Neural crest cell (in vitro differentiated cells): Measurements from ENCODE around the gene DDX11. TPM values are rescaled to one million over a fixed set of nuclear protein-coding genes. Genes with fewer than 3 reads are reported as not detected.
"Not testable (repeated sequence)": the region's sequence is repeated elsewhere in the genome, so short reads cannot be mapped to it uniquely, and the experiment has no call there.

Source experiments
- DNase-seq: peaks from one replicate; pipeline ENCODE4 v3.0.0; 2021; ENCODE audit warnings: low read depth, mixed read lengths, low spot score
- H3K27ac Mint-ChIP-seq: one replicate; pipeline ENCODE4 v1.8.0; 2021; ENCODE audit warnings: mild to moderate bottlenecking, mixed read lengths; ENCODE audit not compliant: unreplicated experiment
- H3K27me3 Mint-ChIP-seq: 2 replicates; pipeline ENCODE4 v1.8.0; 2021; ENCODE audit warnings: low read depth, mild to moderate bottlenecking, mixed read lengths
- H3K36me3 Mint-ChIP-seq: 2 replicates; pipeline ENCODE4 v1.8.0; 2021; ENCODE audit warnings: low read depth, mild to moderate bottlenecking, mixed read lengths
- H3K4me1 Mint-ChIP-seq: 2 replicates; pipeline ENCODE4 v1.8.0; 2021; ENCODE audit warnings: mixed read lengths
- H3K4me3 Mint-ChIP-seq: one replicate; pipeline ENCODE4 v1.8.0; 2021; ENCODE audit warnings: mild to moderate bottlenecking, mixed read lengths
- H3K9me3 Mint-ChIP-seq: 2 replicates; pipeline ENCODE4 v1.8.0; 2021; ENCODE audit warnings: mixed read lengths
- total RNA-seq: library from RNA; stranded (reverse); gene quantifications from 2 replicates; pipeline ENCODE4 v1.2.1, GENCODE V29; 2021
- TF ChIP-seq, protein P1 (sequence below): fragments of 200-600 bp; sonication (generic); conservative IDR thresholded peaks from 2 replicates; pipeline ENCODE4 v1.5.0; 2021; ENCODE audit warnings: antibody characterized with exemption, mild to moderate bottlenecking

Gene DDX11
- total RNA-seq, 1 donor from 2014 or later: 202 TPM

- H3K9me3 Mint-ChIP-seq, H3K27ac Mint-ChIP-seq, DNase-seq, H3K36me3 Mint-ChIP-seq, H3K27me3 Mint-ChIP-seq: not testable (repeated sequence)
- Mint-ChIP-seq H3K4me1 (peaks cover 15% of the 10 kb centered on the region), H3K4me3 (peak overlapping the region; percentile 11)
These were observed 6.6 kb downstream of the DDX11 start for GRCh38 chr12:31080221-31080620.

GRCh38 chr12:31081274-31081673 lies 7.6 kb downstream of the DDX11 start:
- H3K27me3 Mint-ChIP-seq, H3K36me3 Mint-ChIP-seq, H3K4me1 Mint-ChIP-seq, H3K9me3 Mint-ChIP-seq, DNase-seq: not testable (repeated sequence)
- Mint-ChIP-seq H3K4me3 (peak overlapping the region; percentile 3), H3K27ac (peak overlapping the region; percentile 44)

- not testable (repeated sequence) for H3K27ac Mint-ChIP-seq, DNase-seq, H3K9me3 Mint-ChIP-seq, H3K4me3 Mint-ChIP-seq, H3K27me3 Mint-ChIP-seq, H3K4me1 Mint-ChIP-seq, H3K36me3 Mint-ChIP-seq
These were observed 10.6 kb downstream of the DDX11 start for GRCh38 chr12:31084241-31084640.

DNA sequence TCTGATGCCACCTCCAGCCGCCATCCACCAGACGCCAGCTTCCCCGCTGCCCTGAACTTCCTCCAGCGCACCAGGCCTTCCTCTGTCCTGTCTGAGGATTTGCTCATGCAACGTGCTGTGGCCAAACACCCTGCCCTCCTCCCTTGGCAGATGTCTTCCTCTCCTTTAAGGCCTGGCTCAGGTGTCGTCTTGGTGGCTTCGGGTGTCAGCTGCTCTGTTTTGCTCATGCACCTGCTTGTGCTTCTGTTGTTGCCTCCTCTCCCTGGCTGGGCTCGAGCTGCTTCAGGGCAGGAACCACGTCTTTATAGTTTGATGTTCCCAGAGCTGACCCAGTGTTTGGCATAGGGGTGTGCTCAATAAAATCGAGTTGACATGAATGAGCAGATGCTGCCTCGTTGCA lies 12.4 kb downstream of the DDX11 start:
- not testable (repeated sequence) for H3K4me3 Mint-ChIP-seq, H3K27ac Mint-ChIP-seq, H3K36me3 Mint-ChIP-seq, H3K27me3 Mint-ChIP-seq, H3K9me3 Mint-ChIP-seq, H3K4me1 Mint-ChIP-seq, DNase-seq

- not testable (repeated sequence) for H3K27me3 Mint-ChIP-seq, H3K4me3 Mint-ChIP-seq, H3K4me1 Mint-ChIP-seq, H3K36me3 Mint-ChIP-seq, H3K27ac Mint-ChIP-seq, DNase-seq, H3K9me3 Mint-ChIP-seq
These were observed 13.8 kb downstream of the DDX11 start for GRCh38 chr12:31087486-31087885.

GRCh38 chr12:31087956-31088355 lies 14.3 kb downstream of the DDX11 start:
- not testable (repeated sequence) for H3K27ac Mint-ChIP-seq, H3K4me3 Mint-ChIP-seq, H3K36me3 Mint-ChIP-seq, H3K27me3 Mint-ChIP-seq, DNase-seq, H3K9me3 Mint-ChIP-seq, H3K4me1 Mint-ChIP-seq

DNA sequence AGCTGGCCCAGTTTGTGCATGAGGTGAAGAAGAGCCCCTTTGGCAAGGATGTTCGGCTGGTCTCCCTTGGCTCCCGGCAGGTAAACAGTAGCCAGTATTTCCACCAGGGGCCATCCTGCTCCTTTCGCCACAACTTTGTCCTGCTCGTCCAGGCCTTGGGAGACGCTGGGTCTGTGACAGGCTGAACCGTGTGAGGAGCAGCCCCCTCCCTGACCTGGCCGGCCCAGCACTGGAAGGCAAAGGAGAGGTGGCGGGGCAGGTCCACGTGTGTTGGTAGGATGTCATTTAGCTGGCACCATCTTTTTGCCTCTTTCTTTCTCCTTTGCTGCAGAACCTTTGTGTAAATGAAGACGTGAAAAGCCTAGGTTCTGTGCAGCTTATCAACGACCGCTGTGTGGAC lies 15.4 kb downstream of the DDX11 start:
- no peak overlapping the region for H3K4me3 Mint-ChIP-seq
- H3K9me3 Mint-ChIP-seq: no peaks in the 10 kb centered on the region
- H3K36me3 Mint-ChIP-seq: no peaks in the 10 kb centered on the region
- no peak for DNase-seq
- TF ChIP-seq, protein P1, sequence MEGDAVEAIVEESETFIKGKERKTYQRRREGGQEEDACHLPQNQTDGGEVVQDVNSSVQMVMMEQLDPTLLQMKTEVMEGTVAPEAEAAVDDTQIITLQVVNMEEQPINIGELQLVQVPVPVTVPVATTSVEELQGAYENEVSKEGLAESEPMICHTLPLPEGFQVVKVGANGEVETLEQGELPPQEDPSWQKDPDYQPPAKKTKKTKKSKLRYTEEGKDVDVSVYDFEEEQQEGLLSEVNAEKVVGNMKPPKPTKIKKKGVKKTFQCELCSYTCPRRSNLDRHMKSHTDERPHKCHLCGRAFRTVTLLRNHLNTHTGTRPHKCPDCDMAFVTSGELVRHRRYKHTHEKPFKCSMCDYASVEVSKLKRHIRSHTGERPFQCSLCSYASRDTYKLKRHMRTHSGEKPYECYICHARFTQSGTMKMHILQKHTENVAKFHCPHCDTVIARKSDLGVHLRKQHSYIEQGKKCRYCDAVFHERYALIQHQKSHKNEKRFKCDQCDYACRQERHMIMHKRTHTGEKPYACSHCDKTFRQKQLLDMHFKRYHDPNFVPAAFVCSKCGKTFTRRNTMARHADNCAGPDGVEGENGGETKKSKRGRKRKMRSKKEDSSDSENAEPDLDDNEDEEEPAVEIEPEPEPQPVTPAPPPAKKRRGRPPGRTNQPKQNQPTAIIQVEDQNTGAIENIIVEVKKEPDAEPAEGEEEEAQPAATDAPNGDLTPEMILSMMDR: no peak
- no peak overlapping the region for H3K27ac Mint-ChIP-seq
- no peaks in the 10 kb centered on the region for H3K27me3 Mint-ChIP-seq
- no peaks in the 10 kb centered on the region for H3K4me1 Mint-ChIP-seq

- not testable (repeated sequence) for H3K36me3 Mint-ChIP-seq, H3K4me1 Mint-ChIP-seq, H3K9me3 Mint-ChIP-seq, H3K4me3 Mint-ChIP-seq, H3K27me3 Mint-ChIP-seq, H3K27ac Mint-ChIP-seq, DNase-seq
These were observed 18.0 kb downstream of the DDX11 start for GRCh38 chr12:31091629-31092028.

- not testable (repeated sequence) for H3K36me3 Mint-ChIP-seq, H3K27ac Mint-ChIP-seq
These were observed 19.1 kb downstream of the DDX11 start for GRCh38 chr12:31092718-31093117.

DNA sequence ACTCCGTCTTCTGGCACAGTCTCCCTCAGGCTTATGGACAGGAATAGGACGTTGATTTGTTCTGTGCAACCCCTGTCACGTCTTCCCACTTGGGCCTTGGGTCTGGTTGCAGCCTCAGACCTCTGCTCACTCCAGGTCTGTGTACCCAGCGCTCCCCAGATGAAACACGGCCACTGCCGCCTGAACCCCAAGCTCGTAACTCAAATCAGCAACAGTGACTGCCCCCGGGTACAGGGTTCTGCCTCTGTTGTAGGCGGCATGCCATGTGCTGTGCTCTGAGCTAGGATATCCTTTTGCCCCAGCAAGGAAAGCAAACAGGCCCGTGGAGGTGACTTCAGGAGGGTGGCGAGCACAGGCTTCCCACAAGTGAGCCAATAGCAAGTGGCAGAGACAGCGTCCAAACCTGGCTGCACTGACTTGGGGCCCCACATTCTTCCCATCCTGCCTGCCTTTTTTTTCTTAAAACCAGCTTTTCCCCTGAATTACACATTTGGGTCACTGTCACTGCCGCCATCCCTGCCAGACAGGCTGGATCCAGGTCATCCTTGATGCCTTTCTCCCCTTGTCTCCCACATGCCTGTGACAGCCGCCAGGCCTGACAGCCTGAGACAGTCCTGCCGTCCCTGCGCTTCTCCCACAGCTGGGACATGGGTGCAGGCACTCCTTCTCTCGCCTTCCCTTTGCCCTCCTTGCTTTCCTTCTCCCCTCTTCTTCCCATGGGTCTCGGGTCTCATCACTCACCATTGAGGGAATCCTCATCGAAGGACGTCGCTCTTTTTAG lies 21.6 kb downstream of the DDX11 start:
- H3K27ac Mint-ChIP-seq: peak overlapping the region; percentile 78
- H3K4me1 Mint-ChIP-seq, H3K36me3 Mint-ChIP-seq, H3K9me3 Mint-ChIP-seq, H3K27me3 Mint-ChIP-seq, H3K4me3 Mint-ChIP-seq, DNase-seq: not testable (repeated sequence)

More at GRCh38 chr12:31092718-31093117, 19.1 kb downstream of the DDX11 start:
- not testable (repeated sequence) for H3K4me3 Mint-ChIP-seq, H3K4me1 Mint-ChIP-seq, DNase-seq, H3K27me3 Mint-ChIP-seq, H3K9me3 Mint-ChIP-seq

DNA sequence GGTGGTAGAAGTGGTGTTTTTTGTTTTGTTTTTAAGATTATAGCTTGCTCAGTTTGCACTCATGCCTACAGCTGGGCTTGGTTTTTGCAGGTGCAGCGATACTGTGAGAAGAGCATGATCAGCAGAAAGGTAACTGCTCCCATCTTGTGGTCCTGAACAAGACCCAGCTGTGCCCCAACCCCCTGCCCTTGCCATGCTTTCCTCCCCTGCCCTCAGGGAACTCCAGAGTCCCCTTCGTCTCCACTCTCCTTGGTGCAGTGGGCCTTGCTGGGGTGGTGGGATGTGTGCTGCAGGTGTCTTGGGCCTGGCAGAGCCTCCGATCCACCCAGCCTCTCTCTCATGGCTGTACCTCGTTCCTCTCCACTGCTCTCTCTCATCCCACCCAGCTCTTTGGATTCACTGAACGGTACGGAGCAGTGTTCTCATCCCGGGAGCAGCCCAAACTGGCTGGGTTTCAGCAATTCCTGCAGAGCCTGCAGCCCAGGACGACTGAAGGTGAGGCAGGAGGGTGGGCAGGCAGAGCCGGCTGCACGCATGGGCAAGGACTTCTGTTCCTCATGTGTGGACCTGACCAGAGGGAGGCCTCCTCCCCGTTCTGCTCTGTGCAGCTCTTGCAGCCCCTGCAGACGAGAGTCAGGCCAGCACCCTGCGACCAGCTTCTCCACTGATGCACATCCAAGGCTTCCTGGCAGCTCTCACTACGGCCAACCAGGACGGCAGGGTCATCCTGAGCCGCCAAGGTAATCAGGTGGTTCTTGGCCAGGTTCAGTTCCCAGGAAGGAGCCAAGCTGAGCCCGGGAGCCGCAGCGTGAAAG lies 22.8 kb downstream of the DDX11 start:
- H3K9me3 Mint-ChIP-seq, H3K27me3 Mint-ChIP-seq, H3K36me3 Mint-ChIP-seq, H3K4me1 Mint-ChIP-seq, H3K4me3 Mint-ChIP-seq, DNase-seq, H3K27ac Mint-ChIP-seq: not testable (repeated sequence)

GRCh38 chr12:31097819-31098218 lies 24.2 kb downstream of the DDX11 start:
- H3K27me3 Mint-ChIP-seq, H3K9me3 Mint-ChIP-seq, H3K4me3 Mint-ChIP-seq, H3K4me1 Mint-ChIP-seq, H3K27ac Mint-ChIP-seq, H3K36me3 Mint-ChIP-seq, DNase-seq: not testable (repeated sequence)

DNA sequence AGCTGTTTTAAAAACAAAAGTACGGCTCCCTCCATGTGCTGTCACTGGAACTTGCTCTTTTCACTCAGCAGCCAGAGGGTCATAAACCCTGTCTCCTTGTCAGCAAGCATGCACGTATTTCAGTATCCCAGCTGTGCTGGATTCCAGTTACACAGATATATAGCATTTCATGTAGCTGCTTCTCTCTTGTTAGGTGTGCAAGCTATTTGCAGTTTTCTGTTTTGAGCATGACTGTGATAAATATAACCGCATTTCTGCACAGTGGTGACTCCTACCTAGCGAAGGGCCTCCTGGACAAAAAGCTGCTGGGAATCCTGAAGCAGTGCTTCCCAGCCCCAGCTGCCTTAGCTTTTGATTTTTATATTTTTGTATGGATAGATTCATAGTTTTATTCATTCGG lies 24.7 kb downstream of the DDX11 start:
- DNase-seq, H3K4me1 Mint-ChIP-seq, H3K36me3 Mint-ChIP-seq, H3K27me3 Mint-ChIP-seq, H3K9me3 Mint-ChIP-seq, H3K4me3 Mint-ChIP-seq, H3K27ac Mint-ChIP-seq: not testable (repeated sequence)
